ENCODE data around the gene OXTR. TPM values are rescaled to one million over a fixed set of nuclear protein-coding genes. Genes with fewer than 3 reads are reported as not detected.
"Not testable (repeated sequence)": the region's sequence is repeated elsewhere in the genome, so short reads cannot be mapped to it uniquely, and the experiment has no call there.

OXTR gene
- total and polyA plus RNA-seq, 8 donors, result 0.73 to 1.1 TPM; not detected in 6

DNA sequence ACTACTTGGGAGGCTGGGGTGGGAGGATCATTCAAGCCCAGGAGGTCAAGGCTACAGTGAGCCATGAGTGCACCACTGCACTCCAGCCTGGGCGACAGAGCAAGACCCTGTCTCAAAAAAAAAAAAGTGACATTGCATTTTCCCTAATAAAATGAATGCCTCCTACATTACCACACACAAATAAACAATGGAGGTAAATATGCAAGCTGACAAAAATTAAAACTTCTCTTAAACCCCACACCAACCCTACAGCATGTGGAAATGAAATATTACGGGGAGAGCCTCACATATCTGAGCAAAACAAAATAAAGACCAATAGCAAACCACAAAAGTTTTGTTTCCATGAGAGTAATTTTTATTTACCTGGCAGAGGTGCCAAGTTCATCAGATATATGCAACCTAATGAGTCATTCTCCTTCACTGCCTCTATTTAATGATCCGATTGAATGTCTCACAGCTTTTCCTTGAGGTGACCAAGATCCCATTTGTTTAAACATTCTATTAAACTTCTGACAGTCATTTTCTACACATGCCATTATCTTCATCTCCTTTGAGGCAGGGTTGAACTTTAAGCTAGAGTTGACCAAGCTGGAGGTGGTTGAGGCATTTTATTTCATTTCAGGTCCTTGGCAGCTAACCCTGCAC, 45.2 kb downstream of the OXTR start:
- no peaks in the 10 kb centered on the region for H3K4me1 ChIP-seq
- intact Hi-C loops (cut with DNase I; ENCODE audit: low total_unique reads), result no loop called here
- no peaks in the 10 kb centered on the region for H3K27me3 ChIP-seq
- H3K4me3 ChIP-seq, result no peak overlapping the region
- H3K27ac ChIP-seq, result no peak overlapping the region
- TF ChIP-seq, protein P1, sequence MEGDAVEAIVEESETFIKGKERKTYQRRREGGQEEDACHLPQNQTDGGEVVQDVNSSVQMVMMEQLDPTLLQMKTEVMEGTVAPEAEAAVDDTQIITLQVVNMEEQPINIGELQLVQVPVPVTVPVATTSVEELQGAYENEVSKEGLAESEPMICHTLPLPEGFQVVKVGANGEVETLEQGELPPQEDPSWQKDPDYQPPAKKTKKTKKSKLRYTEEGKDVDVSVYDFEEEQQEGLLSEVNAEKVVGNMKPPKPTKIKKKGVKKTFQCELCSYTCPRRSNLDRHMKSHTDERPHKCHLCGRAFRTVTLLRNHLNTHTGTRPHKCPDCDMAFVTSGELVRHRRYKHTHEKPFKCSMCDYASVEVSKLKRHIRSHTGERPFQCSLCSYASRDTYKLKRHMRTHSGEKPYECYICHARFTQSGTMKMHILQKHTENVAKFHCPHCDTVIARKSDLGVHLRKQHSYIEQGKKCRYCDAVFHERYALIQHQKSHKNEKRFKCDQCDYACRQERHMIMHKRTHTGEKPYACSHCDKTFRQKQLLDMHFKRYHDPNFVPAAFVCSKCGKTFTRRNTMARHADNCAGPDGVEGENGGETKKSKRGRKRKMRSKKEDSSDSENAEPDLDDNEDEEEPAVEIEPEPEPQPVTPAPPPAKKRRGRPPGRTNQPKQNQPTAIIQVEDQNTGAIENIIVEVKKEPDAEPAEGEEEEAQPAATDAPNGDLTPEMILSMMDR (IDR thresholded peaks at IDR 0.05), result no peak
- TF ChIP-seq POLR2A (IDR thresholded peaks at IDR 0.05) (no peak), EP300 (IDR thresholded peaks at IDR 0.05) (no peak), POLR2AphosphoS5 (IDR thresholded peaks at IDR 0.05) (no peak)
- peaks cover 0 to 9% (median 4%) of the 10 kb centered on the region in 4 donors for H3K9me3 ChIP-seq
- no peaks in the 10 kb centered on the region for H3K36me3 ChIP-seq
- 61 to 67% (median 65%) methylated on average over 3 of the region's 3 CpGs for WGBS, 5 donors
- no peak for DNase-seq

DNA sequence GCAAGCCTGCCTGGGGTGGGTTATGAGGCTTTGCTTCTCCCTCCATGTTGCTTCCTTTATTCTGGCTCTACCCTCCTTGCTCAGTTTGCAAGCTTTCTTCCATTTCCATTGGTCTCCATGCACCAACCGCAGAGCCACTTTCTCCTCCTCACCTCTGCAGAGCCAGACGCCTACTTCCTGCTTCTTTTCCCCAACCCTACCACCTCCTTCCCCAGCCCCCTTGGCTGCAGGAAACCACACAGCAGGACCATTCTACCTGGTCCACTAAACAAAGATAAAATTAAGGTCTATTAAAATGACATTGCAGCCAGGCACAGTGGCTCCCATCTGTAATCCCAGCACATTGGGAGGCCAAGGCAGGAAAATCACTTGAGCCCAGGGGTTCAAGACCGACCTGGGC, 45.8 kb downstream of the OXTR start:
- TF ChIP-seq, protein P1 (IDR thresholded peaks at IDR 0.05), result no peak
- TF ChIP-seq POLR2AphosphoS5 (IDR thresholded peaks at IDR 0.05), result no peak
- TF ChIP-seq POLR2A (IDR thresholded peaks at IDR 0.05), result no peak
- no peak for TF ChIP-seq EP300 (IDR thresholded peaks at IDR 0.05)
- H3K27ac ChIP-seq, result no peak overlapping the region
- H3K36me3 ChIP-seq, result no peaks in the 10 kb centered on the region
- intact Hi-C loops (cut with DNase I; ENCODE audit: low total_unique reads), result no loop called here
- H3K4me1 ChIP-seq, result no peaks in the 10 kb centered on the region
- H3K27me3 ChIP-seq, result no peaks in the 10 kb centered on the region
- no peak overlapping the region for H3K4me3 ChIP-seq
- 57 to 82% (median 74%) methylated on average over 3 of the region's 3 CpGs for WGBS, 5 donors
- no peak for DNase-seq
- H3K9me3 ChIP-seq, result peaks cover 0 to 9% (median 4%) of the 10 kb centered on the region in 4 donors

DNA sequence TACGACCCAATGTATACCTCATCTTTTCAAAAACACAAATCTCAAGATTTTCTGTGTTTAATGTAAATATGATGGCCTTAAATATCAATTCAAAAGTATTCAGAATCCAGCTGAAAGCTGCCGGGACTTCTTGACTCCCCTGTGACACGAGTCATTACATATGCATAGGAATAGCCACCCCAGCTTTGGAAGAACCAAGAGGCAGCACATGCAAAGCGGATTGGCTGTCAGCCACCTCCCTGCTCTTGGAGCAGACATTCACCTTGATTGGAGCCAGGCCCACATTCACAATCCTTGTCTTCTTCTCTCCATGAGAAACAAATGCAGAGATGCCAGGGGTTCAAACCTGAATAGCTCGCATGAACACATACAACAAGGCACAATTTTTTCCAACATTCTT, 46.6 kb downstream of the OXTR start:
- no peaks in the 10 kb centered on the region for H3K27me3 ChIP-seq
- intact Hi-C loops (cut with DNase I; ENCODE audit: low total_unique reads), result no loop called here
- H3K27ac ChIP-seq, result no peak overlapping the region
- H3K36me3 ChIP-seq, result no peaks in the 10 kb centered on the region
- WGBS, 5 donors, result 74 to 85% (median 82%) methylated on average over 5 of the region's 5 CpGs
- H3K4me3 ChIP-seq, result no peak overlapping the region
- no peaks in the 10 kb centered on the region for H3K4me1 ChIP-seq
- H3K9me3 ChIP-seq, result peaks cover 0 to 9% (median 4%) of the 10 kb centered on the region in 4 donors
- TF ChIP-seq POLR2AphosphoS5 (IDR thresholded peaks at IDR 0.05) (no peak), POLR2A (IDR thresholded peaks at IDR 0.05) (no peak), EP300 (IDR thresholded peaks at IDR 0.05) (no peak)
- no peak for DNase-seq

DNA sequence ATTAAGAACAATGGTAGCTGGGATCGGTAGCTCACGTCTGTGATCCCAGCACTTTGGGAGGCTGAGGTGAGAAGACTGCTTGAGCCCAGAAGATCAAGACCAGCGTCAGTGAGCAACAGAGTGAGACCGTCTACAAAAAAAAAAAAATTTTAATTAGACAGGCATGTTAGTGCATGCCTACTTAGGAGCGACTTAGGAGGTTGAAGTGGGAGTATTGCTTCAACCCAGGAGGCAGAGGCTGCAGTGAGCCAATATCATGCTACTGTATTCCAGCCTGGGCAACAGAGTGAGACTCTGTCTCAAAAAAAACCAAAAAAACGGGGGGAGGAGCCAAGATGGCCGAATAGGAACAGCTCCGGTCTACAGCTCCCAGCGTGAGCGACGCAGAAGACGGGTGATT, 53.7 kb downstream of the OXTR start:
- H3K4me3 ChIP-seq; H3K36me3 ChIP-seq; H3K9me3 ChIP-seq; intact Hi-C loops (cut with DNase I; ENCODE audit: low total_unique reads); H3K27ac ChIP-seq; H3K27me3 ChIP-seq; H3K4me1 ChIP-seq; DNase-seq: not testable (repeated sequence)
- WGBS, 5 donors, result 82 to 94% (median 91%) methylated on average over 8 to 12 of the region's 12 CpGs

DNA sequence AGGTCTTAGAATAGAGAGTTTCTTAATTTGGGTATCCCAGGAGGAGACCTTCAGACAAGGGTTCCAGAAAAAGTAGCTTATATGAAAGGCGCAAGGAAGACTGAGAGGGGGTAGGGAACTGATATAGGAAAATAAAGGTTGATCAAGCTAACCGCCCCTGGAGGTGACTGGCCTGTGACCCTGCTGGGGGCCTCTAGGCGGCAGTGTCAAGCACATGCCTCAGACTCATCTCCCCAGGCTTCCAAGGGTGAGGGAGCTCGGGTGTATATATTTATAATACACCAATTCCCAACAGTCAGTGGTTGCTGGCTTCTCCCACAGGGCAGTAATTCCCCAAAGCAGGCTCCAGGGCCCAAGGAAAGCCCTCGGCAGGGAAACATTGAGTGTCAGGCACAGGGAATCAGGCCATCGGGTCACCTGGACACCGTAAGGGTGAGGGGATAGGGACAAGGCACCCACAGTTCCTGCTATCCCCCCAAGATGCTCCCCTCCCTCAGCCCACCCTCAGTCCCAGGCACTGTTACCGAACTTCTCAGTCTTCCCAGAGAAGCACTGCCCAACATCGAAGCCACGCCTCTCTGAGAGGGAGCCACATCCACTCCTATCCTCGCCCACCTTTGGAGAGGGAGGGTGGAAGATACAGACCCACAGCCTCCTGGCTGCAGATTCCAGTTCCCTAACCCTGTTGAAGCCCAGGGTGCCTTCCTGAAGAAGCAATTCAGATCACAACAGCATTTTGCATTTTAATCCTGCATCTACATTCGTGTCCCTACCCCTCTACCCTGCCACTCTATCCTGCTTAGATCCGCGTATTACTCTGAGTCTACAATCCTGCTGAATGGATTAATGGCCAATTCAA, 55.3 kb downstream of the OXTR start:
- no peaks in the 10 kb centered on the region for H3K36me3 ChIP-seq
- no peak overlapping the region for H3K4me3 ChIP-seq
- peaks cover 0 to 10% (median 0%) of the 10 kb centered on the region in 4 donors for H3K4me1 ChIP-seq
- H3K9me3 ChIP-seq, result no peaks in the 10 kb centered on the region
- intact Hi-C loops (cut with DNase I; ENCODE audit: low total_unique reads), result no loop called here
- WGBS, 5 donors, result 77 to 83% (median 83%) methylated on average over 14 of the region's 14 CpGs
- DNase-seq, result peak in 1 of 2 donors; percentile 22
- H3K27me3 ChIP-seq, result no peaks in the 10 kb centered on the region
- H3K27ac ChIP-seq, result no peak overlapping the region
- TF ChIP-seq EP300 (IDR thresholded peaks at IDR 0.05), result no peak
- TF ChIP-seq POLR2A (IDR thresholded peaks at IDR 0.05), result no peak
- TF ChIP-seq POLR2AphosphoS5 (IDR thresholded peaks at IDR 0.05), result no peak
- TF ChIP-seq, protein P1 (IDR thresholded peaks at IDR 0.05), result no peak
